NCI-H1105 (cell line): ENCODE measurements around the gene RAB6A.
"Not testable (repeated sequence)": the region's sequence is repeated elsewhere in the genome, so short reads cannot be mapped to it uniquely, and the experiment has no call there.

ENCODE experiments used
- DNase-seq: peaks from one replicate; lab custom pipeline; 2025; lab: John Stamatoyannopoulos, UW

RAB6A gene

DNA sequence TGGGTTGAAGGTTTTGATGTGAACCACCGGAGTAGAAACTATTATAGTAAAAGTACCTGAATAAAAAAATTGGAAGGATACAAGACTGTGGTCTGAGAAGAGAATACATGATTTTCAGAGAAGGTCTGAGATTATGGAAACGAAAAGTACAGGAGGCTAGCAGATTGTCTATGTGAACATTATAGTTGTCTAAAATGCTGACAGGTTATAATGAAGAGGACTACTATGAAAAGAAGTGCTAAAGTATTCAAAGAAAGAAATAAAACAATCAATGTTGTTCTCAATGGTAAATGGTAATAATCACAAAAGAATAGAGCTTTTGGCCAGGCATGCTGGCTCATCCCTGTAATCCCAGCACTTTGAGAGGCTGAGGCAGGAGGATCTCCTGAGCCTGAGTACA lies 34.0 kb downstream of the RAB6A start:
- DNase-seq, result no peak

DNA sequence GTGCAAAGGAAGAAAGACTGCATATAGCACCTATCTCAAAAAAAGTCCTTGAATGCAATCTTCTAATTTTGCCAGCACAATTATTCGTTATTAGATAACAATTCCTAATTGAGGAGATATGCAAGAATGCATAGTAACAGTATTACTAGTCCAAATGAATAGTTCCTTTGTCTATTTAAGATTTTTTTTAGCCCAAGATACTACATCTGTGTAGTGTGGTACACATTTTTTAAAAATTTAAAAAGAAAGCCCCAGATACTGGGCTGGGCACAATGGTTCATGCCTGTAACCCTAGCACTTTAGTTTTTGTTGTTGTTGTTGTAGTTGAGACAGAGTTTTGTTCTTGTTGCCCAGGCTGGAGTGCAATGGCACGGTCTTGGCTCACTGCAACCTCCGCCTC lies 43.7 kb downstream of the RAB6A start:
- DNase-seq, result no peak

DNA sequence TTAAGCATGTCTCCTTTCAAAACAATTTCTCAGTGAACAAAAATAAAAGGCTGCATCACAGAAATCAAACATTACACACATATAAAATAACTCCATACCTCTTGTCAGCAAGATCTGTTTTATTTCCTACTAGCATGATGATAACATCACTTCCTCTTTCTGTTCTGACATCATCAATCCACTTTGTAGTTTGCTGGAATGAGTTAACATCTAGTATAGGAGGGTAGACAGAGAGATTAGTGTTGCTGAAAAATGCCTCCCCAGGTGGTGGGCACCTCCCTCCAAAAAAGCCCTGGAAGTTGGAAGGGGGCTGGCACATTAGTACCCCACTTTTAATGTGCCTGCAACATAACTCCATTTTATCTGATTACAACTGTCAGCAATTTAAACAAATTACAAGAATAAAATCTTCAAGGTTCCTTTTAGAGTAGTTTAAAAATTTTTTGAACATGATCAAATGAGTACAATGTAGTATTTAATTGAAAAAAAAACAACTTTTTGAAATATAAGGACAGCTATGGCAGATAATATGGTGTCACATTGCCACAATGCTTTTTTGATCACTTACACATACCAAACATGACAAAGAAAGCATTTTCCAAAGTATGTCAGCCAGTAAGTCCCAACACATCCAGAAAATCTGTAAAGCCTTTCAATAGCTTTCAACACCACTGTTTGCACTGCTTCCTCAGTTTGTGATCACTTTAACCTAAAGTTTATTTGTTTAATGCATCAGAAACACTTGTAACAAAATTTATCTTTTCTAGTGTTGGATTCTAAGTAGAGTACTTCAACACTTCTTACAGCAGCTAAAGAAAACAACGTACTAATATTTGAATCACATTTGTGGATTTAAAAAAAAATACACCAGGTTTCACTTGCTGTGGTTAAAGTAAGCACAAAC lies 44.5 kb downstream of the RAB6A start:
- no peak for DNase-seq

DNA sequence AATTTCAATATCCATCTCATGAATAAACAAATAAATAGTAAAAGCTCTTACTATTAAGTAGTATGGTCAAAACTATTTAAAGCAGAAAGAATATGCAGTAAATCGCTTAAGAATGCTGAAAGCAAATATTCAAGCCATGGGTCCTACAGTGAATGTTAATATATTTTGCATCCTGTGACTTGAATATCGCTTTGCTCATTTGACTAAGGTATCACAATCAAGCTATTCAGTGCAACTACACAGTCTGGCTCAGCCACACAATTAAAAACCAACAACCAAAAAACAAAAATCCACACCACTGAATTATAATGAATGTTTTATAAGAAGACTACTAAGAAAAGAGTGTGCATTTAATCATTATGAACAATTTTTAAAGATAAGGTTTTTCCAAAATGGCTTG lies 45.3 kb downstream of the RAB6A start:
- DNase-seq, result no peak

DNA sequence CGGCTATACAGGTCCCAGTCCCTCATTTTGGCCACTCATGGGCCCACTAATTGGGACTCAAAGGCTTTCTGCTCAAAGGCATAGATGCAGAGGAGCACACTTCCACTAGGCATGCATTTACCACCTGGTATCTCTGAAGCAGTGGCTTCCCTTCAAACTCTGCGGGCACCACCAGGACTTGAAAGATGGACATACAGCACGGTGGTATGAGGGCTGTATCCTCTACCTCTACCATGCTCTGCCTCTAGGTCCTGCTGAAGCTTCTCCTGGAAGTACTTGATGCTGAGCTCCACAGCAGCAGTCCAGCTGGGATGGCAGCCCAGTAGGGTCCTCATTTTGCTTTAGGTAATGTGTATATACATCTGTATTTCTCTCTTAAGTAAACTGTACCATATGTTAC lies 49.9 kb downstream of the RAB6A start:
- no peak for DNase-seq

DNA sequence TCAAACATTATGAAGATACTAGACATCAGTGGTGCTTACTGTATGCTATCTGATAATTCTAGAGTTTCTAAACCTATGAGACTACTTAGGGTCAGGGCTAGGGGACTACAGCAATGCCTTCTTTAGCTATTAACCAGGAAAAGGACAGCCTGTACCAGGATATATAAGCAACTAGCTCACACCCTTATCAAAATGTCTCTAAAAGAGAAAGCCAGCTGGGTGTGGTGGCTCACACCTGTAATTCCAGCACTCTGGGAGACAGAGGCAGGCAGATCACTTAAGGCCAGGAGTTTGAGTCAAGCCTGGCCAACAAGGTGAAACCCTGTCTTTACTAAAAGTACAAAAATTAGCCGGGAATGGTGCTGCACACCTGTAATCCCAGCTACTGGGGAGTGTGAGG lies 55.8 kb downstream of the RAB6A start:
- no peak for DNase-seq

DNA sequence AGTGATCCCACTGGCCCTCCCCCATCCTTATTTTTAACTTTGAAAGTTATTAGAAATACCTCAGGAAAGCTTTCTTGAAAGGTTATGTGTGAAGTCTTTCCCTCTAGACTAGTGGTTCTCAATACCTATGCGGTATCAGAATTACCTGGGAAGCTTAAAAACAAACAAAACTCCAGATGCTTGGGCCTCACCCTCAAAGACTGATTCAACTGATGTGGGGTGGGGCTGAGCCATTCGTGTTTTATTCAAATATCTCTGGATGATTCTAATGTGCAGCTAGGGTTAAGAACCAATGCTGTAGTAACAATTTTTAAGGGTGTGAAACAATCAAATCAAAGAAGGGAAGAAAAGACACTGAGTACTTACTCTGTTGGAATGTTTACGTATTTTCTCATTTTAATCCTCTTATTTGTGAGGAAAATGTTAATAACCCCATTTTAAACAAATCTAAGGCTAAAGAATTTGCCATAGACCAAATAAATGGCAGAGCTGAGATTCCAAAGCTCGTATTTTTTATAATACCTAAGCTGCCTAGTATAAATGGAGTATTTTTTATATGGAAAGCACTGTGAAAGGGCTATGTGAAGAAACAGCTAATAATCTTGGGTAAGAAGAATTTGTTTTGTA lies 66.9 kb downstream of the RAB6A start:
- no peak for DNase-seq

DNA sequence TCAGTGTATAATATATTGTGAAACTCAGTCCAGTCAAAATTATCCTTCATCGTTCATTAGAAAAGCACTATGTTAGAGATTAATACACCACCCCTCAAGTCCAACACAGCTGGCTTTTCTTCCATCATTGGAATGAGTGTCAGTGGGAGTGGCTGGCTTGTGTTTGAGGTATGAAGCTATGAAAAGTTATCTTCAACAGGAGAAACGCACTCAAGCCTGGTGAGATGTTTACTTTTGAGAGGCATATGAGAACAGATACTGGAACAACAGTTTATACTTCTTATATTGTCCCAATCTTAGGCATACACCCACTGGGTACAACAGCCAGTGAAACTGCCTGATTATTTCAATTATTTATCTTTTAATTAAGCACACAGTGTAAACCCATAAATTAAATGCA lies 80.2 kb downstream of the RAB6A start:
- no peak for DNase-seq

DNA sequence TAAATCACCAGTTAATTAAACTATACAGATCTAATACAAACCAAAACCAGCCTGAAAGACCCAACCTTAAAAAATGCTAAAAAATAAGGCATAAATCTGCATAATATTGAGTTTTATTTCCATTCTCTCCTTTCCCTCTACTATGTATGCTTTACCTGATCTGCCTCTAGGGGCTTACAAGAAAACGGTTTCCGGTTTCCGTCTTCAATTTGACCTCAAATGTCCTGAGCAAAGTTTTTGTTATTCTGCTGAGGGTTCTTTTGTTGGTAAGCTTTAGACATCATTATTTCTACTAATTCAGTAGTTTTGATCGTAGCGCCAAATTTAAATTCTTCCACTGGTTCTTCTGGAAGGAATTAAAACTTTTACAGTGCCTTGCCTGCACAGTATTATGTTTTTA lies 84.3 kb downstream of the RAB6A start:
- not testable (repeated sequence) for DNase-seq

DNA sequence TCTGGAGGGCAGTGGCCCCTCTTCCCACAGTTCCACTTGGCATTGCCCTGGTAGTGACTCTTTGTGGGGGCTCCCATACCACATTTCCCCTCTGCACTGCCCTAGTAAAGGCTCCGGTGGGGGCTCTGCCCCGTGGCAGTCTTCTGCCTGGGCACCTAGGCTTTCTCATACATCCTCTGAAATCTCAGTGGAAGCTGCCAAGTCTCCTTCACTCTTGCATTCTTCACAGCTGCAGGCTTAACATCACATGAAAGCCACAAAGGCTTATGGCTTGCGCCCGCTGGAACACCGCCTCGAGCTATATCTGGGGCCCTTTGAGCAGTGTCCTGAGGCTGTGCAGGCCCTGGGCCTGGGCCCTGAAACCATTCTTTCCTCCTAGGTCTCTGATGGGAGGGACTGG lies 89.2 kb downstream of the RAB6A start:
- DNase-seq, result no peak

DNA sequence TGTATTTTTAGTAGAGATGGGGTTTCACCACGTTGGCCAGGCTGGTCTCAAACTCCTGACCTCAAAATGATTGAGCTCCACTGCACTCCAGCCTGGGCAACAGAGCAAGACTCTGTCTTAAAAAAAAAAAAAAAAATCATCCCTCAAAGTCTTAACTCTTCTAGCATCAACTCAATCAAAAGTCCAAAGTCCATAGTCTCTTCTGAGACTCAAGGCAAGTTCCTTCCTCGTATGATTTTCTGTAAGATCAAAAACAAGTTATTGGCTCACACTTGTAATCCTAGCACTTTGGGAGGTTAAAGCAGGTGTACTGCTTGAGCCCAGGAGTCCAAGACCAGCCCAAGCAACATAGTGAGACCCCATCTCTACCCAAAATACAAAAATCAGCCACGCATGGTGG lies 90.1 kb downstream of the RAB6A start:
- no peak for DNase-seq

DNA sequence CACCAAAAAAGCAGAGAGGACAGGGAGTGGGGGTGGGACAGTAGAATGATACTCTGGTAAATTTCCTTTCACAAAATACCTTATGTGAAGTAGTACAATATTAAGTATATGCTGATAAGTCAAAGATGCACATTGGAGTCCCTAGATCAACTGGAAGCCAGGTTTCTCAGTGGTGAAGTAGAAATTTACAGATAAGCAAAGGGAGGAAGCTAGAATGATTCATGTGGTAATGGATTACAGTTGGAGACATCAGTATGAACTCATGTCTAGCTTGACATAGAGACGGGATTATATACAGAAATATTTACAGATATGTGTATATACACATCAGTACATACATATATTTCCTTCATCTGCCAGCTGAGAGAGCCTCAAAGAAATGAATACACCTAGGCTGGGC lies 93.0 kb downstream of the RAB6A start:
- DNase-seq, result no peak

DNA sequence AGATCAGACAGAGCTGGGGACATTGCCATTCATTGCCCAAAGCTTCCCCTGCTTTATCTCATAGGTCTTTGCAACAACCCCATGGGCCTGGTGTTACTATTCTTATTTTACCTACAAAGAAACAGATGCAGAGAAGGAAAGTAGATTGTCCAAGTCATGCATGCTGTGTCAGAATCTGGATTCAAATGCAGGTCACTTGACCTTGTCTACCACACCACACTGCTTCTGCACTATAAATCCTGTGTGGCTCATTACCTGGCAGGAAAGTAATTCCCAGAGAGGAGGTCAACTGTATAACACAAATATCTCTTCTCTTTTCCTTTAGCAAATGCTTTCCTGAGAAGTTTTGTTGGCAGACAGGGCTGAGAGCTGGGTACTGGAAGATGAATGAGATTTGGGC lies 96.0 kb downstream of the RAB6A start:
- no peak for DNase-seq

DNA sequence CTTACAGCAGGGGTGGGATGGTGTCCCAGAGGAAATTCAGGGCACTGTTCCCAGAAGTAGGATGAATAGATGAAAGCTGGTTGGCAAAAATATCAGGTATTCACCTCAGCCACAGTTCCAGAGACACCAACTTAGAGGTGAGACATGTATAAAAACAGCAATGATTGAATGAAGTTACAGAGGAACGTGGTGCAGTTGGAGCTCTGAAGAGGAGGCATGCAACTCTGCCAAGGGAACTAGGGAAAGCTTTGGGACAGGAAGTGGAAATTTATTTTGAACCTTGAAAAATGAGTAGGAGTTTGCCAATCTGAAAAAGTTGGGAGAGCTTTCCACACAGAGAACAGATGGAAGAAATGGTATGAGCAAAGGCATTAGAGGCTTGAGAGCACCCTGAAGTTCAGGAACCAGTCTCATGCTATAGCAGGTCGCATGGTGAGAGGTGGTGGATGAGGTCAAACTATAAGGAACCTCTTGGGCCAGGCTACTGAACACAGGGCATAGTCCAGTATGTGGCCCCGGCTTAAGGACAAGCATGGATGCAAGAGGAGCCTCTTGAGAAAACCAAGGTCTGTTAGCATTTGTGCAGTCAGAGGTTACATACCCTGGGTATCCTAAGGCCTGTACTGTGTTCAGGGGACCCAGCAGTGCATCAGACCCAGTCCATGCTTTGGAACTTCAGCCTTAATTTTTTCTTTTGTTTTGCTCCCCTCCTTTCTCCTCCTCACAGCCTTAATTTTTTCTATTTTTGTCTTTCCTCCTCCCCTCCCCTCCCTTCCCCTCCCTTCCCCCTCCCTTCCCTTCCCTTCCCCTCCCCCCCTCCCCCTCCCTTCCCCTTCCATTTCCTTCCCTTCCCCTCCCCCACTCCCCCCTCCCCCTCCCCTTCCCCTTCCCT lies 97.0 kb downstream of the RAB6A start:
- DNase-seq, result no peak

DNA sequence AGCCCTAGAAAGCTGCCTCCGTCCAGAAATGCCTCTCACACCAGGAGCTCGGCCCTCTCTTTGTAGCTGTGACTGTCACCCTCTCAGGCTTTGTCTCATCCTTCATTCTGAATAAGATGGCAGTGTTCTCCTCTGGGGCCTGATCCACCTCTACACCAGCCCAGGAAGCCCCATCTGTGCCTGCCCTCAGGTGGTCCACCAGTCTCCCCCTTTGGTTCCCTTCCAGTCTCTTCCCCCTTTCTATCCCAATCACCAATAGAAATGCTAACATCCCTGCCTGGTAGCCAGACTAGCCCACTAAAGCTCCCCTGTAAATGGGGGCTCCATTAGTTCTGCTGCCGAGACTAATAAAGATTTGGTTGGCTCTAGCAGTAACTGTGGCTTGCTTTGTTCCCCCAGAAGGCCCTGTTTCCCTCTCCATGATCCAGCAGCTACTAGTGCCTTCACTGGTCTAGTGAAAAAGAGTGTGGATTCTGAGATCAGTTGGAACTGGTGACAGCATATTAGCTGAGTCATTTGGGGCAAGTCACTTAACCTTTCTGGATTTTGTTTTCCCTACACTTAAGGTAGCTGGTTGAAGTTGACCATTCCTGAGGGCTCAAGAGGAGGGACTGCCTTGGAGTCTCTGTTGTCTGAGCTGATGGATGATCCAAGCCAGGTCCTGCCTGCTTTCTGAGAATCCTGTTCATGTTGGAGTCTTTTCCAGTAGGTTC lies 98.3 kb downstream of the RAB6A start:
- no peak for DNase-seq

DNA sequence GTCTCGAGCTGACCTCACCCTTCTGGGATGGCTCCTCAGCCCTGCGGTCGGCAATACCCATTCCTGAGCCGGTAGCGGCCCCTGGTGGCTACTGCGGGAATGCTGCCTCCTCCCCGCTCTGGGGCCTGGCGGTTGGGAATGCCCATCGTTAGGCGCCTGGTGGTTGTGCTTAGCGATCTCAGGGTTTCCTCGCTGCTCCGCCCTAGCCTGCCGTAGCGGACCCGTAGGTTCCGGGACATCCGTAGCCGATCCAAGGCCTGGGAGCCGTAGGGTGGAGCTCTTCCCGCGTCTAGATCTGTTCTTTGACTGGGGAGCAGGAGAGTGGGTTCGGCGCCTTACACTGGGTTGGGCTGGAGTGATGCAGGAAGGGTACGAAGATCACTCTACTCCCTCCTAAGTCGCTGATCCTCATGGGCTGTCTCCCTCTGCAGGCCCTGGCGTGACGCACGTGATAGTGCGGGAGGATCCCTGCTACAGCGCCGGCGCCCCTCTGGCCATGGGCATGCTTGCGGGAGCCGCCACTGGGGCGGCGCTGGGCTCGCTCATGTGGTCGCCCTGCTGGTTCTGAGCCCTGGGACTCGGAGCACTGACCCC lies 99.7 kb downstream of the RAB6A start:
- DNase-seq, result peak; percentile 40

DNA sequence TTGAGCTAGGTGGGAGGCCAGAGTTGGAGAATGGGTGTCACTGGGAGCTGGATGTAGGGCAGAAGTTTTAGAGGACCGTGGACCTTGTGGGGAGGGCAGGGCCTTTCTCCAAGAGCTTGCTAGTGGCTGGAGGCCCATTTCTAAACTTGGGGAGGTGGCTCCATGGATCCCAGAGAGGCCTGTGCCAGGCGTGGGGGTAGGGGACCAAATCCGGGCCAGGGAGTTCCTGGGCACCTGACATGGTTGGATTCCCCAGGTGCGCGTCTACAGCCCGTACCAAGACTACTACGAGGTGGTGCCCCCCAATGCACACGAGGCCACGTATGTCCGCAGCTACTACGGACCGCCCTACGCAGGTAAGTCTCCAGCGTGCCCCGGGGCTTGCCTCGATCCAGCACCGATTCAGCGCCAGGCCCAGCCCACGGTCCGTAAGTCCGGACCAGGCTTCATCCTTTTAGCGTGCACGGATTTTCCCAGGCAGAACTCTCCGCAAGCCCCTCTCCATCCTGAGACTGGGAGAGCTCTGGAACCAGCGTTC lies 100.3 kb downstream of the RAB6A start:
- DNase-seq, result no peak

DNA sequence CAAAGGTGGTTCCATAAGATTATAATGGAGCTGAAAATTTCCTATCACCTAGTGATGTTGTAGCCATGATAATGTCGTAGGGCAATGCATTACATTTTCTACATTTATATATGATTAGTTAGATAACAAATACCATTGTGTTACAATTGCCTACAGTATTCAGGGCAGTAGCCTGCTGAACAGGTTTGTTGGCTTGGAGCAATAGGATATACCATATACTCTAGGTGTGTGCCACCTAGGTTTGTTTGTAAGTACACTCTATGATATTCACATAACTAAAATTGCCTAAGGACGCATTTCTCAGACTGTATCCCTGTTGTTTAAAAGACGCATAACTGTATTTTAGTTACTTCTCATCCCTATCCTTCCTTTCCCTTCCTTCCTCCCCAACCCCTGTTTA lies 100.9 kb downstream of the RAB6A start:
- no peak for DNase-seq

DNA sequence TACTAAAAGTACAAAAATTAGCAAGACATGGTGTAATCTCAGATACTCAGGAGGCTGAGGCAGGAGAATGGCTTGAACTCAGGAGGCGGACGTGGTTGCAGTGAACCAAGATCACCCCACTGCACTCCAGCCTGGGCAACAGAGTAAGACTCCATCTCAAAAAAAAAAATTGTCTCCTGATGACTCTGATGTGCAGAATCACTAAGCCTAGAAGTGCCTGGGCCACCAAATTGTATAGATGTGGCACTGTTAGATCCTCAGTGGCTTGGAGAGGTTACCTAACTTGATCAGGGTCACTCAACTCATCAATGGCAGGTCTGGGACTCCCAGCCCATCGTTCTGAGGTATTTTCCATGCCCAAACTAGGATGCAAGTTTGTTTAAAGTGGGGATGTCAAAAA lies 103.9 kb downstream of the RAB6A start:
- DNase-seq, result no peak

DNA sequence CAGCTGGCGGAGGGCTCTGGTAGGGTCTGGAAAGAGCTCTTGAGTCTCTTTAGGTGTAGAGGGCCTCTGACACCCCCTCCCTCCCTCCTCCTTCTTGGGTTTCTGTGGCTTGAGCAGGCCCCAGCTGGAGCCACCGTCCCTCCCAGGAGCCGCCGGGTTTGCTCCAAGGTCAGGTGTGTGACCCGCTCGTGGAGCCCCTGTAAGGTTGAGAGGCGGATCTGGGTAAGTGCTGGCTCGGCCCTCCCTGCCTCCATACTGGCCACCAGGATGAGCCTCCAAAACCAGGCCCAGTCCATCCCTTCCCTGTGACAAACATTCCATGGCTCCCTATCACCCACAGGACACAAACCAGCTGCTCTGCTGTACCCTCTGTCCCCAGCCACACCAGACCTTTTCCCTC lies 105.2 kb downstream of the RAB6A start:
- DNase-seq, result no peak

DNA sequence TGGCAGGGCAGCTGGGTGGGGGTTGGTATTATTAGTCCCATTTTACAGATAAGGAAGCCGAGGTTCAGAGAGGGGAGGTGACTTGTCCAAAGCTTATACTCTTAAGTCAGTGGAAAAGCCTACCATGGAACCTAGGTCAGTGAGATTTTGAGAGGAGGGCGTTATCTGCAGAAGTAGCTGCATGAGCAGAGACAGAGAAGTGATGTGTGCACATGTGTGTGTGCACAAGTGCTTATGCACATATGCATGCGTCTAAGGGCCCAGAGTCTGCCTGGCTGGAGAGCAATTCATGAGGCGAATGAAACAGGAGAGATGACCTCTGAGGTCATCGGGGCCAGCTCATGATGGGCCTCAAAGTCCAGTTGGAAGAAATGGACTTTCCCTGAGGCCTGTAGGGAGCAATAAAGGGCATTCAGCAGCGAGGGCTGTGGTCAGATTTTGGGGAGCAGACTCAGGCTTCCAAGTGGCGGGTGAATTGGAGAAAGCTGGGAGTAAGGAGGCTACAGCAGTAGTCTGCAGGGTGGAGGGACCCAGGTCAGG lies 106.3 kb downstream of the RAB6A start:
- no peak for DNase-seq
